Measurements from ENCODE around the gene BCL11B.

Gene BCL11B

DNA sequence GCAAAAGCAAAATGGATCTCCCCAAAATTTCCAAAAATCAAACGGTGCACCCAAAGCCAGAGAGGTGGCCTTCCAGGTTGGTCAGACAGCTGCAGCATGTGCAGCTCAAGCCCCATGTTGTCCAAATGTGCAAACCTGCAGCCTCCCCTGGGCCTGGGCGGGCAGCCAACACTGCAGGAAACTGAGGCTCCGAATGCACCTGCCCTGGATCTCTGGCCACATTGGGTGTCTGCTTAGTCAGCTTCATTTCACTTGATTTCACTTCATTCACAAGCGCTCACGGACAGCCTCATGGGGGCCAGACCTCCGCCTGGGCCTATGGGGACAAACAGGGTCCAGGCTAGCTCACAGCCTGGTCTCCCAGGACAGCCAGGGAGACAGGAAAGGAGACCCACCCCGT lies 59.8 kb downstream of the BCL11B start:
- no peak for ATAC-seq

DNA sequence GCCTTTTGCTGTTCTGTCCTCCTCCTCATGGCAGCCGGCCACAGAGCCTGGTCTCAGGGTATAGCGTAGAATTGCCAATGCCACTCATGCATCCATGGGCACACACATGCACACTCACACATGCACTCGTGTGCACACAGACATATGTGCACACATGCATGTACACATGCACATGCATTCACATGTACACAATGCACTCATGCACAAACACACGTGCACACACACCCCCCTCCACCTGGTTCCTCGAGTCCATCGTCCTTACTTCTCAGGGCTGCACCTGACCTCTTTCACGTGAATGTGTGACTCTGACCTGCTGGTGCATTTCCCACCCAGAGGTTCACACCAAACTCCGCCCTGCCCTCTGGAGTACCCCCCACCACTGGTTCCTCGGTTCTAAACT lies 60.6 kb downstream of the BCL11B start:
- no peak for TF ChIP-seq ZFP30 (CRISPR knock-in tag; IDR thresholded peaks at IDR 0.05)
- TF ChIP-seq TOX (CRISPR knock-in tag; IDR thresholded peaks at IDR 0.05; ENCODE audit: borderline replicate concordance) = no peak
- TF ChIP-seq CSDC2 (CRISPR knock-in tag; IDR thresholded peaks at IDR 0.05) = no peak
- no peak for TF ChIP-seq OSR1 (CRISPR knock-in tag; IDR thresholded peaks at IDR 0.05)

More for the DNA sequence above, 59.8 kb downstream of the BCL11B start:
- TF ChIP-seq, protein P1, sequence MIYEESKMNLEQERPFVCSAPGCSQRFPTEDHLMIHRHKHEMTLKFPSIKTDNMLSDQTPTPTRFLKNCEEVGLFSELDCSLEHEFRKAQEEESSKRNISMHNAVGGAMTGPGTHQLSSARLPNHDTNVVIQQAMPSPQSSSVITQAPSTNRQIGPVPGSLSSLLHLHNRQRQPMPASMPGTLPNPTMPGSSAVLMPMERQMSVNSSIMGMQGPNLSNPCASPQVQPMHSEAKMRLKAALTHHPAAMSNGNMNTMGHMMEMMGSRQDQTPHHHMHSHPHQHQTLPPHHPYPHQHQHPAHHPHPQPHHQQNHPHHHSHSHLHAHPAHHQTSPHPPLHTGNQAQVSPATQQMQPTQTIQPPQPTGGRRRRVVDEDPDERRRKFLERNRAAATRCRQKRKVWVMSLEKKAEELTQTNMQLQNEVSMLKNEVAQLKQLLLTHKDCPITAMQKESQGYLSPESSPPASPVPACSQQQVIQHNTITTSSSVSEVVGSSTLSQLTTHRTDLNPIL (CRISPR knock-in tag; IDR thresholded peaks at IDR 0.05; ENCODE audit: low read depth) = no peak
- no peak for TF ChIP-seq SNAI2 (CRISPR knock-in tag; IDR thresholded peaks at IDR 0.05)
- no peak for TF ChIP-seq ZC3H10 (CRISPR knock-in tag; IDR thresholded peaks at IDR 0.05)
- no peak for TF ChIP-seq BACH2 (CRISPR knock-in tag; IDR thresholded peaks at IDR 0.05; ENCODE audit: borderline replicate concordance)
- no peak for TF ChIP-seq ZFP30 (CRISPR knock-in tag; IDR thresholded peaks at IDR 0.05)
- no peak for TF ChIP-seq ISL1 (CRISPR knock-in tag; IDR thresholded peaks at IDR 0.05)
- TF ChIP-seq TCF4 (CRISPR knock-in tag; IDR thresholded peaks at IDR 0.05; ENCODE audit: borderline replicate concordance) = no peak
- TF ChIP-seq ESRRG (CRISPR knock-in tag; IDR thresholded peaks at IDR 0.05) = no peak
- TF ChIP-seq RARB (CRISPR knock-in tag; IDR thresholded peaks at IDR 0.05) = no peak
- no peak for TF ChIP-seq ZNF70 (CRISPR knock-in tag; IDR thresholded peaks at IDR 0.05)
- TF ChIP-seq ZNF565 (CRISPR knock-in tag; conservative IDR thresholded peaks at IDR 0.05; ENCODE audit: low read depth) = no peak

DNA sequence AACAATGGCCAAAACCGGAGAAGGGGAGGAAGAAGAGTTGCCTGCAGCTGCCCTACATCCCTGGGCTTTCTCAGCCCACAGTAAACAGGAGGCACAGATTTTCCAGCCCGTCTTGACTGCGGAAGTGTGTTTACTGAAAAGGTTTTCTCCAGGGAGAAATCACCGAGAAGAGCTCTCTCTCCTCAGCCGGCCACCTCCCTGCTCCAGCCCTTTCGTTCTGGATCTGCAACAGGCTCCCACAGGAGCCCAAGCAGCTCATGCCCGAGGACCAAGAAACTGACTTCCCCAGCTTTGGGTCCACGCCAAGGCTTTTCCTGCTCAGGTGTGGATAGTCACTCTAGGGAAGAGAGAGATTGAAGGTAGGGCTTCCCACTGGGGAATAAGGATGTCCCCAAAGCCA lies 61.7 kb downstream of the BCL11B start:
- no peak for TF ChIP-seq ZC3H10 (CRISPR knock-in tag; IDR thresholded peaks at IDR 0.05)
- TF ChIP-seq ARNTL (CRISPR knock-in tag; IDR thresholded peaks at IDR 0.05; ENCODE audit: borderline replicate concordance, low read depth) = no peak
- no peak for TF ChIP-seq ZFP3 (CRISPR knock-in tag; IDR thresholded peaks at IDR 0.05)
- no peak for TF ChIP-seq ZFP30 (CRISPR knock-in tag; IDR thresholded peaks at IDR 0.05)
- no peak for TF ChIP-seq ISL1 (CRISPR knock-in tag; IDR thresholded peaks at IDR 0.05)
- no peak for TF ChIP-seq BACH2 (CRISPR knock-in tag; IDR thresholded peaks at IDR 0.05; ENCODE audit: borderline replicate concordance)
- no peak for TF ChIP-seq ESRRG (CRISPR knock-in tag; IDR thresholded peaks at IDR 0.05)
- no peak for TF ChIP-seq PPARA (CRISPR knock-in tag; IDR thresholded peaks at IDR 0.05; ENCODE audit: borderline replicate concordance)
- TF ChIP-seq, protein P2, sequence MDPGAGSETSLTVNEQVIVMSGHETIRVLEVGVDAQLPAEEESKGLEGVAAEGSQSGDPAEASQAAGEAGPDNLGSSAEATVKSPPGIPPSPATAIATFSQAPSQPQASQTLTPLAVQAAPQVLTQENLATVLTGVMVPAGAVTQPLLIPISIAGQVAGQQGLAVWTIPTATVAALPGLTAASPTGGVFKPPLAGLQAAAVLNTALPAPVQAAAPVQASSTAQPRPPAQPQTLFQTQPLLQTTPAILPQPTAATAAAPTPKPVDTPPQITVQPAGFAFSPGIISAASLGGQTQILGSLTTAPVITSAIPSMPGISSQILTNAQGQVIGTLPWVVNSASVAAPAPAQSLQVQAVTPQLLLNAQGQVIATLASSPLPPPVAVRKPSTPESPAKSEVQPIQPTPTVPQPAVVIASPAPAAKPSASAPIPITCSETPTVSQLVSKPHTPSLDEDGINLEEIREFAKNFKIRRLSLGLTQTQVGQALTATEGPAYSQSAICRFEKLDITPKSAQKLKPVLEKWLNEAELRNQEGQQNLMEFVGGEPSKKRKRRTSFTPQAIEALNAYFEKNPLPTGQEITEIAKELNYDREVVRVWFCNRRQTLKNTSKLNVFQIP (CRISPR knock-in tag; IDR thresholded peaks at IDR 0.05; ENCODE audit: borderline replicate concordance, low read depth) = no peak
- TF ChIP-seq, protein P1 (CRISPR knock-in tag; IDR thresholded peaks at IDR 0.05; ENCODE audit: low read depth) = no peak
- no peak for TF ChIP-seq ZNF8 (CRISPR knock-in tag; IDR thresholded peaks at IDR 0.05)
- TF ChIP-seq SNAI2 (CRISPR knock-in tag; IDR thresholded peaks at IDR 0.05) = no peak
- TF ChIP-seq OSR1 (CRISPR knock-in tag; IDR thresholded peaks at IDR 0.05) = no peak
- TF ChIP-seq CSDC2 (CRISPR knock-in tag; IDR thresholded peaks at IDR 0.05) = no peak
- TF ChIP-seq ZNF565 (CRISPR knock-in tag; conservative IDR thresholded peaks at IDR 0.05; ENCODE audit: low read depth) = no peak
- TF ChIP-seq ZNF70 (CRISPR knock-in tag; IDR thresholded peaks at IDR 0.05) = no peak
- no peak for TF ChIP-seq GLIS3 (CRISPR knock-in tag; IDR thresholded peaks at IDR 0.05)
- no peak for ATAC-seq

More for the DNA sequence above, 60.6 kb downstream of the BCL11B start:
- no peak for ATAC-seq

DNA sequence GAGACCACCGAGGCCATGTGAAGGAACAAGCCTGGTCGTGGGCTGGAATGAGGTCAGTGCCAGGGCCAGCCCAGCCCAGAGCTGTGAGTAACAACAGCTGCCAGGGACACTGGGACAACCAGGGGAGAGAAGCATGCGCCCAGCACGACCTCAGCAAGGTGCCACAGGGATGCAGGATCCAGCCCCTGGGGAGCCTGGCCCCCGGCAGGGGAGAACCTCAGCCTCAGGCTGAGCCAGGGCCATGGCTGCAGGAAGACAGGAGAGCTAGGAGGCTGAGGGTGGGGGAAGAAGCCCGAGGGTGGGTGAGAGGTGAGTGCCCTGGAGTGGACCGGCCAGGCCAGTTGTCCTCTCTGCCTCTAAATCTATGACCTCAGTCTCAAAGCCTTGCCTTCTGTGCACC lies 62.6 kb downstream of the BCL11B start:
- TF ChIP-seq SNAI2 (CRISPR knock-in tag; IDR thresholded peaks at IDR 0.05) = no peak
- no peak for TF ChIP-seq GLIS3 (CRISPR knock-in tag; IDR thresholded peaks at IDR 0.05)
- TF ChIP-seq ZC3H10 (CRISPR knock-in tag; IDR thresholded peaks at IDR 0.05) = no peak
- TF ChIP-seq ISL1 (CRISPR knock-in tag; IDR thresholded peaks at IDR 0.05) = no peak
- TF ChIP-seq, protein P3, sequence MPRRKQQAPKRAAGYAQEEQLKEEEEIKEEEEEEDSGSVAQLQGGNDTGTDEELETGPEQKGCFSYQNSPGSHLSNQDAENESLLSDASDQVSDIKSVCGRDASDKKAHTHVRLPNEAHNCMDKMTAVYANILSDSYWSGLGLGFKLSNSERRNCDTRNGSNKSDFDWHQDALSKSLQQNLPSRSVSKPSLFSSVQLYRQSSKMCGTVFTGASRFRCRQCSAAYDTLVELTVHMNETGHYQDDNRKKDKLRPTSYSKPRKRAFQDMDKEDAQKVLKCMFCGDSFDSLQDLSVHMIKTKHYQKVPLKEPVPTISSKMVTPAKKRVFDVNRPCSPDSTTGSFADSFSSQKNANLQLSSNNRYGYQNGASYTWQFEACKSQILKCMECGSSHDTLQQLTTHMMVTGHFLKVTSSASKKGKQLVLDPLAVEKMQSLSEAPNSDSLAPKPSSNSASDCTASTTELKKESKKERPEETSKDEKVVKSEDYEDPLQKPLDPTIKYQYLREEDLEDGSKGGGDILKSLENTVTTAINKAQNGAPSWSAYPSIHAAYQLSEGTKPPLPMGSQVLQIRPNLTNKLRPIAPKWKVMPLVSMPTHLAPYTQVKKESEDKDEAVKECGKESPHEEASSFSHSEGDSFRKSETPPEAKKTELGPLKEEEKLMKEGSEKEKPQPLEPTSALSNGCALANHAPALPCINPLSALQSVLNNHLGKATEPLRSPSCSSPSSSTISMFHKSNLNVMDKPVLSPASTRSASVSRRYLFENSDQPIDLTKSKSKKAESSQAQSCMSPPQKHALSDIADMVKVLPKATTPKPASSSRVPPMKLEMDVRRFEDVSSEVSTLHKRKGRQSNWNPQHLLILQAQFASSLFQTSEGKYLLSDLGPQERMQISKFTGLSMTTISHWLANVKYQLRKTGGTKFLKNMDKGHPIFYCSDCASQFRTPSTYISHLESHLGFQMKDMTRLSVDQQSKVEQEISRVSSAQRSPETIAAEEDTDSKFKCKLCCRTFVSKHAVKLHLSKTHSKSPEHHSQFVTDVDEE (CRISPR knock-in tag; IDR thresholded peaks at IDR 0.05) = no peak
- TF ChIP-seq, protein P2 (CRISPR knock-in tag; IDR thresholded peaks at IDR 0.05; ENCODE audit: borderline replicate concordance, low read depth) = no peak
- TF ChIP-seq OSR1 (CRISPR knock-in tag; IDR thresholded peaks at IDR 0.05) = no peak
- TF ChIP-seq, protein P4, sequence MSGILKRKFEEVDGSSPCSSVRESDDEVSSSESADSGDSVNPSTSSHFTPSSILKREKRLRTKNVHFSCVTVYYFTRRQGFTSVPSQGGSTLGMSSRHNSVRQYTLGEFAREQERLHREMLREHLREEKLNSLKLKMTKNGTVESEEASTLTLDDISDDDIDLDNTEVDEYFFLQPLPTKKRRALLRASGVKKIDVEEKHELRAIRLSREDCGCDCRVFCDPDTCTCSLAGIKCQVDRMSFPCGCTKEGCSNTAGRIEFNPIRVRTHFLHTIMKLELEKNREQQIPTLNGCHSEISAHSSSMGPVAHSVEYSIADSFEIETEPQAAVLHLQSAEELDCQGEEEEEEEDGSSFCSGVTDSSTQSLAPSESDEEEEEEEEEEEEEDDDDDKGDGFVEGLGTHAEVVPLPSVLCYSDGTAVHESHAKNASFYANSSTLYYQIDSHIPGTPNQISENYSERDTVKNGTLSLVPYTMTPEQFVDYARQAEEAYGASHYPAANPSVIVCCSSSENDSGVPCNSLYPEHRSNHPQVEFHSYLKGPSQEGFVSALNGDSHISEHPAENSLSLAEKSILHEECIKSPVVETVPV (CRISPR knock-in tag; IDR thresholded peaks at IDR 0.05) = no peak
- no peak for TF ChIP-seq ZNF70 (CRISPR knock-in tag; IDR thresholded peaks at IDR 0.05)
- TF ChIP-seq ZFP30 (CRISPR knock-in tag; IDR thresholded peaks at IDR 0.05) = no peak
- no peak for TF ChIP-seq PPARA (CRISPR knock-in tag; IDR thresholded peaks at IDR 0.05; ENCODE audit: borderline replicate concordance)
- no peak for TF ChIP-seq ZNF565 (CRISPR knock-in tag; conservative IDR thresholded peaks at IDR 0.05; ENCODE audit: low read depth)
- TF ChIP-seq ESRRG (CRISPR knock-in tag; IDR thresholded peaks at IDR 0.05) = no peak
- no peak for TF ChIP-seq RARB (CRISPR knock-in tag; IDR thresholded peaks at IDR 0.05)
- TF ChIP-seq TOX (CRISPR knock-in tag; IDR thresholded peaks at IDR 0.05; ENCODE audit: borderline replicate concordance) = no peak
- ATAC-seq = no peak
